ENCODE data around the gene ZNF423. TPM values are rescaled to one million over a fixed set of nuclear protein-coding genes. Genes with fewer than 3 reads are reported as not detected.

ZNF423 gene
- total and polyA plus RNA-seq, 2 of the 13 experiments (the other 11 are each of a cell fraction or from before 2014, with no cell fraction given), result 0.07 to 0.31 TPM

GRCh38 chr16:49608098-49608497, 247.8 kb downstream of the ZNF423 start (continued):
- no peak for TF ChIP-seq ELK4 (CRISPR knock-in tag; IDR thresholded peaks at IDR 0.05; ENCODE audit: borderline replicate concordance)
- TF ChIP-seq MEF2D (CRISPR knock-in tag; IDR thresholded peaks at IDR 0.05), result no peak
- no peak for TF ChIP-seq HMGXB3 (CRISPR knock-in tag; IDR thresholded peaks at IDR 0.05; ENCODE audit: borderline replicate concordance)
- TF ChIP-seq BORCS8-MEF2B (CRISPR knock-in tag; IDR thresholded peaks at IDR 0.05), result no peak
- TF ChIP-seq CEBPB (IDR thresholded peaks at IDR 0.05; ENCODE audit: borderline replicate concordance, low read depth, low read length), result no peak
- TF ChIP-seq ZNF790 (CRISPR knock-in tag; IDR thresholded peaks at IDR 0.05; ENCODE audit: borderline replicate concordance), result no peak
- TF ChIP-seq PLRG1 (conservative IDR thresholded peaks at IDR 0.05), result no peak
- no peak for TF ChIP-seq NAIF1 (CRISPR knock-in tag; IDR thresholded peaks at IDR 0.05; ENCODE audit: borderline replicate concordance)
- no peak for TF ChIP-seq ZNF7 (CRISPR knock-in tag; IDR thresholded peaks at IDR 0.05)
- TF ChIP-seq GATAD2A (CRISPR knock-in tag; IDR thresholded peaks at IDR 0.05), result no peak
- no peak for TF ChIP-seq NCOA1 (CRISPR knock-in tag; IDR thresholded peaks at IDR 0.05)
- TF ChIP-seq GRHL1 (CRISPR knock-in tag; conservative IDR thresholded peaks at IDR 0.05), result no peak
- no peak for TF ChIP-seq ZNF660 (CRISPR knock-in tag; IDR thresholded peaks at IDR 0.05; ENCODE audit: borderline replicate concordance, low read depth)
- TF ChIP-seq ZNF121 (CRISPR knock-in tag; IDR thresholded peaks at IDR 0.05), result no peak
- no peak for TF ChIP-seq MXD4 (CRISPR knock-in tag; IDR thresholded peaks at IDR 0.05)

All from HepG2 (cell line).